HG02623 (cell line): ENCODE measurements around the gene TUG1.
A peak's percentile ranks its signal among the peaks of the same experiment; 100 is the strongest.

Source experiments
- ATAC-seq: cut with Tn5 transposase; IDR thresholded peaks from one replicate; pipeline ENCODE4 v1.9.1; 2021; ENCODE audit warnings: moderate library complexity; ENCODE audit not compliant: unreplicated experiment

TUG1 gene

DNA sequence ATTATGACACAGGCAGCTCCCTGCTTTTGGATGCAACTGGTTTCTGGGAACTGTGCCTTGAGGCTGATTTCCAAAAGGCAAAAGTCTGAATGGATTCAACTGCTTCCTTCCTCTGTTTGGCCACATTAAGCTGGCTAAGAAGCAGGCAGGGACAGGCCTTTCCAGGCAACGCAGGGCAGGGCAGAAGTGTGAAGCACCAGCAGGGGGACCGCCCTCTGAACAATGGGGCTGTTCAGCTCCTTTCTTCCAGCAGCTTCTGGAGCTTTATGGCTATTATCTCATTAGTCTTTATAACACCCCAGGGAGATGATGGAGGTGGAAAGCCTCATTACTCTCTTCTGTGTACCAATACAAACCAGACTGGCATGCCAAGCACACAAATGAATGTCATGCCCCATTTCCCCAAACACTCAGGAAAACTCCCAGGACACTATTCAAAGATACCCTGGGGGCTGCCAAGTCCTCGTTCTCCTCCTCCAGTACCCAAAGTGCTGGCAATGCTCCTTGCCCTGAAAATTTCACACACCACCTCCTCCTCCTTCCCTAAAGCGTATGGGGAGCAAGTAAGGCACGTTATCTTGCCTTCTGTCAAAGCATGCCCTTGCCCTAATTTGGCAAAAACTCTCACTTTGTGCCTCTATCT lies 21.8 kb upstream of the TUG1 start:
- no peak for ATAC-seq

DNA sequence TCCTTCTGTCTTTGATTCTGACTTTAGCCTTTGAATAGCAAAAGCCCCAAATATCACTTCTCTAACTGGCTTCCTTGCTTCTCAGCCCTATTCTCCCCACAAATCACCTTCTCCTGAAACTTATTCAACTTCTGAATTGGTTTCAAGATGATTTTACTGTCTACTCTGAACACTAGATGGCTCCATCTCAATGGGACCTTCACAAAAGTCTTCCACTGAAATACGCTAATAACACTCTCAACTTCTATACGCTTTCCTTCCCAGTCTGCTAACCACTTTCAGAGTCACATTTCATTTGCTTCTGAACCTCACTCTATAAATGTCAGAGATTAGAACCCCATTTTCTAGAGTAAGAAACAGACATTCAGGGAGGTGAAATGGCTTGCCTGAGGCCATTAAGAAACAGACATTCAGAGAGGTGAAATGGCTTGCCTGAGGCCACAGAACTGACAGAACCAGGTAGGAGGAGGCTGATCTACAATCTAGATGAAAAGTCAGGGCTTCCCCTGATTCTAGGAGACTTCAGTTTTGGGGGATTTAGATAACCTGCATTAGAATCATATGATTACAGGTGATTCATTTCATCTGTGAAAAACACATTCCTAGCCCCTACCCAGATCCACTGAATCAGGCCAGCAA lies 21.1 kb upstream of the TUG1 start:
- no peak for ATAC-seq

DNA sequence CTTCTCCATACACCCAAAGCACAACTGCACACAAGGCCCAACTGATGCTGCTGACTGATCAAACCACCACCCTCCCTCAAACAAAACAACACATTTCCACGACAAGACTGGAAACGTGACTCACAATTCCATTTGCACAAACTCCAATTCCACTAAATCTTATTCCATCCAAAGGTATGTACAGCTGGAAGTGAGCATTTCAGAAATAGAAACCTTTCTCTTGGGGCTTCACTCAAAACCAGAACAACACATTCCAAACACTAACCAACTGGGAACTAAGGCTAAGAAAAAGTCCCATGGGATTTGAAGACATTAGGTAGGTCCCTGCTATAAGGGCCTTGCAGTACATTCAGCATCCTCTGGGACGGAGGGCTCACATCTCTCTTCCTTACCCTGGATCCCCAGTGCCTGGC lies 20.1 kb upstream of the TUG1 start:
- ATAC-seq = no peak

DNA sequence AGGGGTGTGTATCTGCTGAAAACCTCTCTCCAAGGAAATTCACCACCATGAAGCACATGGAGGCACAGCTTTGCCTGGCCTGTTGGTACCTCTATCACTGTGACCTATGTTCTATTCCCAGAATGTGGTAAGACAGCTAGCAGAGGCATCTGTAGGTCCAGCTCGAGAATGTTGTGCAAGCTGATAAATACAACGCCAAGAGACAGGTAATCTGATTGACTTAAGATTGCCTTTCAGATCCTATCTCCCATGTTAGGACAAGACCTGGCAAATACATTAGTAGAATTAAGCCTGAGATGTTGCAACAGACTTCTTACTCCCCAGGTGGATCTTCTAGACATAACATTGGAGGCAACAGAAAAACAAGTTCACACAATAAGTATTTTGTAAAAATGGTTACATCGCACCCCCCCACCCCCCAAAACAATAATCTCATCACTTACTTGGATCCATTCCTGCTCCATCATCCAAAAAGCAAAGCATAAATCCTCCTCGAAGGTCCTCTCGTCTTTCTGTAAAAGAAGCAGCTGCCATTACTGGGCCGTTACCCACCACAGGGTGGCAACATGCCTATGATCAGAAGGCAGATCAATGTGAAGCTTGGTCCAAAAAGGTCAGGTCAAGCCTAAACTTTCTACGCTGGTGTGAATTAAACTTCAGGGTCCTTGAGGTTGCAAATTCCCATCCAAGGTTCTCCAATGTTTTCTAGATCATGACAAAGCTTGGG lies 19.0 kb upstream of the TUG1 start:
- ATAC-seq = no peak

DNA sequence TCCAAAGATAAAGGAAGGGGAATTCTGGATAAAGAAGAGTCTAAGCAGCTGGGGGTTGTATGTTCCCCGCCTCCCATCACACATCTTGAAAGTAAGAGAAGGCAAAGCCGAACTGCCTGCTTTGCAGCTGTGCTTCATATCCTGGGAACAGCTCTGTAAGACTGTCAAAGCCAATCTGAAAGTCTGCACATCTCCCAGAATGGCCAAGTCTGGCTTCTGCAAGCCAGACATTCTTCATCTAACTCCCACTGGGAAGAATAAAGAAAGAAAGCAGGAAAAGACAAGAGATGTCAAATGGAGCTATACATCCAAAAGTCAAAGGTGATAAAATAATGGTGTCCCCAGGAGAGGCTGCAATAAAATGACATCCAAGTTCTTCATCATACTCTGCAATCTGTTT lies 15.9 kb upstream of the TUG1 start:
- no peak for ATAC-seq

DNA sequence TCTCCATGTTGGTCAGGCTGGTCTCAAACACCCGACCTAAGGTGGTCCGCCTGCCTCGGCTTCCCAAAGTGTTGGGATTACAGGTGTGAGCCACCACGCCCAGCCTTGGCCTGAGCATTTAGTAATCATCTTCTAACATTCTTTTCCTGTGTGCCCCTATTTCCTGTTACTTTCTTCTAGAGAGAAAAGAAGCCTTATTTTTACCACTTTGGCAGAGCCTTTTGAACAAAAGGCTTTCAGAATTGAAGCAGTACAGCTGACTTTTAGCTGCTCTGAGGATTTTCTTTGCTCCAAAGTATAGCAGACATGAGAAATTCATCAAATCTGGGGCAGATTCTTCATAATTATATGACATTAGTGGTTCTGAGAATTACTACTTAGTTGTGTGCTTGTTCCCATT lies 13.9 kb upstream of the TUG1 start:
- no peak for ATAC-seq

DNA sequence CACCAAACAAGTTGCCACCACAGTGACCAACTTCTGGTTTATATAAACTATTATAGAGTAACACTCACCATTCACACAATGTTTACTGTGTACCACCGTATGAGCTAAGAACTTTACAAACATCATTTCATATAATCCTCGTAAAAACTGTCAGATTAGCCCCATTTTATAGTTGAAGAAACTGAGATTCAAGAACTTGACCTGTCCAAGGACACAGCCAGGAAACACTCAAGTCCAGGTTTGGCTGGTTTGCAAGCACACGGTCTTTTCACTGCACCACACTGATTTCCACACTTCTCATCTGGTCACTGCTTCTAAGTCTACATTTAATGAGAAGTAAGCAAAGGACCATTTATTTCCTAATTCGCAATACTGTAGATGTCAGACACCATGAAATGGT lies 4.2 kb upstream of the TUG1 start:
- no peak for ATAC-seq

DNA sequence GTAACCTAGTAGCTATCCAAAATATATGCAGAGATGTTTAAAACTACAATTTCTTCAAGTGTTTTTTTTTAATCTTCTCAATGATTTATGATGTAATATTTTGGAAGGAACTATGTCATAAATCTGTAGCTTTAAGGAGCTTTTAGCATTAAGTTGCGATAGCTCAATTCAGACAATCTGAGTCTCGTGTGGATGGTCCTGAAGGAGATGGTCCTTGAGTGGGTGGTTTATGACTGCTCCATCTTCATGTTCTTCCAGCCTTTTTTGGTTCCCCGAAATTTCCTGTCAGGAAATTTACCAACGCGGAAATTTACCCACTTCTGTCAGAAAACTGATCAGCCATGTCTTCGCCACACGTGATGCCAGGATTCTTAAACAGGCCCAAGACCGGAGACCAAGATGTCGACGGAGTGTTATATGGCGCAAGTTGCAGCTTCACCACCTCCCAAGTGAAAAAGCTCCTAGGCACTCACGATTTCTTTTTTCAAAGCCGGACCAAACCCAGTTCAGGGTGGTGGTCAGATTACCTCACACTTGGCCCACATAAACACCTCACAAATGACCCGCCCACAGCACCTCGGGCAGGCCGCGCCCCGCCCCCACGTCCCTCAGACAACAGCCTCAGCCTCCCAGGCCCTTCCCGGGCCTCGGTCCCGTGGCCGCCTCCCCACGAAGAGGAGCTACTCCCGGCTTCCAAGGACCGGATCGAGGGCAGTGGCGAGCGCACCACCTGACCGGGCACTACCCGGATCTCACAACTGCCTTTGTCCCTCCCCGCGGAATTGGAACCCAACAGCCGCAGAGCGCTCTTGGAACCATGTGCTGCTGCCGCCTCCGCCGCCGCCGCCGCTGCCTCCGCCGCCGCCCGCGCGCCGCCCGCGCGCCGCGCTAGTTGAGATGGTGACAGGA lies 796 bp upstream of the TUG1 start, which contains the start of gene MORC2:
Gene MORC2 (minus strand): TSS at position 760 of the 909 bp plus-strand sequence. CDS start 885 bp downstream, outside the sequence.
- peak; percentile 17 for ATAC-seq

DNA sequence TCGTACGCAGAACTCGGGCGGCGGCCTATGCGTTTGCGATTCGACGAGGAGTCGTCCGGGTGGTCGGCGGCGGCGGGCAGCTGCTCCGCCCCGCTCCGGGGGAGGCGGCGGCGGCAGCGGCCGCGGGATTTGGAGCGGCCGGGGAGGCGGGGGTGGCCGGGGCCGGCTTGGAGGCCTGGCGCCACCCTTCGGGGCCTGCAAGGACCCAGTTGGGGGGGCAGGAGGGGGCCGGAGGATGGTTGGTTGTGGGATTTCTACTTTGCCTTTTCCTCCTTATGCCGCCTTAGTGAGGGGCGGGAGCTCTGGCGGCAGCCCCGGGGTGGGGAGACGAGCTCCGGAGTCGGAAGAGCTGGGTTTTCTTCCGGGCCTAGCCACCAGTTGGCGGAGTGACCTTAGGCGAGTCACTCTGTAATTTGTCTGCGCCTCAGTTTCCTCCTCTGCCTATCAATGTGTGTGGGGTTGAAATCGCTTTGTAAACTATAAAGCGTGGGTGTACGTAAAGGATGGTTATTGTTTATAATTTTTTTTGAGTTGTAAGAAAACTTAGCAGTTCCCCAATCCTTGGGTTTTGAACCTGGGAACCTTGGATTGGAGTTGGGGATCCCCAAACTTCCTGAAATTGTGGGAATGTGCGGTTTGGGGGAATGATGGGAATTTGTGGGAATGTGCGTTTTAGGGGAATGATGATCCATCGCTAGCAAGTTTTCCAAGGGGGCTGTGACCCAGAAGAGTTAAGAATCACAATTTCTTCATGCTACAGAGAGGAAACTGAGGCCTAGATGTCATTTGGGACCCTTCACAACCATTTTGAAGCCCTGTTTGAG lies 679 bp downstream of the TUG1 start:
- peak; percentile 34 for ATAC-seq

DNA sequence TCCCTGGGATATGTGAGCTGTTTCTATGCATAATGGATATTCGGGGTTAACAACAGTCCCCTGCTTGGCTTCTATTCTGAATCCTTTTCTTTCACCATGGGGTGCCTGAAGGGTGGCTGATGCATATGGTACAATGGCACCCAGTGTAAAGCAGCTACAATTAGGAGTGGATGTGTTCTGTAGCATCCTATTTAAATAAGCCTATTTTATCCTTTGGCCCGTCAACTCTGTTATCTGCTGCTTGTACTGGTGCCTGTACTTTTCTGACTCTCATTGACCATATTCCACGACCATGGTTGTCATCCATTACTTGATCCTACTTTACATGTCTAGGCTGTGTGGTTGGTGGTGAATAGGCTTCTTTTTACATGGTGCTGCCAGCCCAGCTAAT lies 1.3 kb downstream of the TUG1 start:
- ATAC-seq = no peak

DNA sequence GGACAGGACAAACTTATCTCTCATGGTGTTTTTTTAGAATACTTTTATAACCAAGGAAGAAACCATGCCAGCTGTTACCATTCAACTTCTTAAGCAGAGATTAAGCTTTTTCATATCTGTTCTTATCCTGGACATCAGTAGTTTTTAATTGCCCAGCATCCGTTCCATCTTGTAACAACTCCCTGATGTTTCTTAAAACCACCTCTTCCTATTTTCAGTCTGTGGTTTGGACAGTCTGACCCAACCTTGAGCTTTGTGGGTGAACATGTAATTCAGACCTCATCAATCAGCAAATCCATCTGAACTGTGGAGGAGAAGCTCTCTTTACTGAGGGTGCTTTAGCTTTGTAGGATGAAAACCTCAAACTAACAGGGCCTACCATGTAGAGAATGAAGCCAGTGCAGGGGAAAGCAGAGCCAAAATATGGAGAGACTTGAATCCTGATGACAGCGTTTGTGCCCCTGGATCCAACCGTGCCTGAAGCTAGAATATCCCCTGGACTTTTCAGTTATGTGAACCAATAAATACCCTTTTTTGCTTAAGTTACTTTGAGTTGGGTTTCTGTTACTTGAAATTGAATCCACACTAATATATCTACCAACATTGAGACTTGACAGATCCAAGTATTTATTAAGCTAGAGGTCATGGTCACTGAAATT lies 9.4 kb downstream of the TUG1 start:
- ATAC-seq = no peak

DNA sequence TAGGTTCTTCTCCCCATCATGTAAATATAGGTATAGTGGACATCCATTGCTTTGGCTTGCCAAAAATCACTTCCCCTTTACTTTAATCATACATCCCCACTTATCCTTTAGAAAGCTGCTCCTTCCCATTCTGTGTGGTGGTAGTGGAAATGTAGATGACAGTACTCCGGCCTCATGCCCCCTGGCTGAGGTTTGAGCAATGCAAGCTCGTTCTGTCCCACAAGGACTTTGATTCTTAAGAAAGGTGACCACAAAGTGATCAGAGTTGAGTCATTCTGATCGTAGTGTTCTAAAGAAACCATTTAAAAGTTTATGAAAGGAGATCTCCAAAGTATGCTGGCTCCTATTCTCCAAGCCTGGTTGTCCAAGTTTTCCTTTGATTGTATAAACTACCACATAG lies 10.9 kb downstream of the TUG1 start:
- ATAC-seq = no peak

DNA sequence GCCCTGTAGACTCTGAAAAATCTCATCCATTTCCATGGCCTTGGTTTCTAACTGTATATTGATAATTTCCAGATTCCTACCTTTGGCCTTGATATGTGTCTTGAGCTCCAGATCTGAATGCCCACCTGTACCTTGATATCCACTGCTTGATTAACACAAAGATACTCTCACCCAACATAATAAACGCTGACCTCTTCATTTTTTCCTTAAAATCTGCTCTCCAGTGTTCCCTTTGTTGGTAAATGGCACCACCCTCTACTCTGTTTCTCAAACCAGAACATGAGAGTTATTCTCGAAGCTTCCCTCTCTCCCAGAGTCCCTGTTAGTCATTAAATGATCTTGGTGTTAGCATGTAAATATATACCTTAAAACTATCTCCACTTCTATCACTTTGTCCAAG lies 13.4 kb downstream of the TUG1 start:
- ATAC-seq = no peak

DNA sequence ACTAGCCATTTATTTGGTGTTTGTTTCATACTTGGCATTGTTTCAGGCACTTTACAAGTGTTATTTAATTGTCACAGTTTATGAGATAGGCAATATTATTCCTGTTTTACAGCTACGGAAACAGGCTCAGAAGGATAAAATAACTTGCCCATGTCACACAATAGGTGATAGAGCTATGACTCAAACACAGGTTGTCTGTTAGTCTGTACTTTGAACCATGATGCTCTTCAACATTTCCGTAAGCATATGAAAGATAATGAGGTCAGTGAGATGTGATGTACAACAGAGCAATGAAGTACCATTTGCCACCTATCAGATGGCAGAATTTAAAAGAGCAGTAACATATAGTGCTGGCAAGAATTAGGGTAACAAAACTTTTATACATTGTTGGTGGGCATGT lies 15.3 kb downstream of the TUG1 start:
- ATAC-seq = no peak

DNA sequence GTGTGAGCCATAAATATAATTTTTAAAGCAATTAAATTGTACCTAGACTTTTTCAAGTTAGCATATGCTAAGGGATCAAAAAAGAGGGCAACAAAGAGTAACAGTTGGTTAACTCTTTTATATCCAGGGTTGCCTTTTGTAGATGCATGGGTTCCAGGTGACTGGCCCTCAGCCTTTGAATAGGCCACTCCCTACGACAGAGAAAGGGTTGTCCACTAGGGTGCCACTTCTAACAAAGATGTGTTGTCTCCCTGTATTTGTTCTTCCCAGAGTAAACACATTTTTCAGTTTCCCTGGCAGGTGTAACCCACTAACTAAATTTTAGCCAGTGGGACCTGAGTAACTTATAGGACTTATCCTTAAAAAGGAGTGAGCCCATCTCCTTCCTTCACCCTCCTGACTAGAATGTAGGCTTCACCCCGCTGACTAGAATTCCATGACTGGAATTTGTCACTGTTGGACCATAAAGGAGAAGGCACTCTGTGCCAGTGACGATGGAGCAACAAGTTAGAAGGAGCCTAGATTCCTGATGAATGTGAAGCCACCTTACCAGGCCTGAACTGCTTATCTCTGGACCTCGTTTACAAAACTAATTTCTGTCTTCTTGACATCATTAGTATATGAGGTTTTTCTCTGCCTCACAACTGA lies 16.6 kb downstream of the TUG1 start:
- no peak for ATAC-seq

DNA sequence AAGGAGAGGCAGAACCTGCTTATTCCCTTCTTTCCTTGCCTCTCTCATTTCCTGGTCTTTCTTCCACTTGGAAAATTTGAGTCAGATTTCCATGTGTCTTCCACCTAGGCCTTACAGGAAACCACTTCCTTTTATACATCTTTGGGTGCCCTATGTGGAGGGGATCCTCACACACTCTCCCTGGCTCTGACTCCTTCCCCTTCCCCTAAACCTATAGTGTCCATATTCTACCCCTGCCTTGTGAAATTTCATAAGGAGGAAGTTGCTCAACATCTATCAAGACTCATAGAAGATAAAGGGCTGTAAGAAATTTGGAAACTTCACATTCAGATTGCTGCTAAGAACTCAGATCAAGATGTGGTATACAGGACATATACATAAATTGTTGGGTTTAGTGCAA lies 20.4 kb downstream of the TUG1 start:
- ATAC-seq = no peak

DNA sequence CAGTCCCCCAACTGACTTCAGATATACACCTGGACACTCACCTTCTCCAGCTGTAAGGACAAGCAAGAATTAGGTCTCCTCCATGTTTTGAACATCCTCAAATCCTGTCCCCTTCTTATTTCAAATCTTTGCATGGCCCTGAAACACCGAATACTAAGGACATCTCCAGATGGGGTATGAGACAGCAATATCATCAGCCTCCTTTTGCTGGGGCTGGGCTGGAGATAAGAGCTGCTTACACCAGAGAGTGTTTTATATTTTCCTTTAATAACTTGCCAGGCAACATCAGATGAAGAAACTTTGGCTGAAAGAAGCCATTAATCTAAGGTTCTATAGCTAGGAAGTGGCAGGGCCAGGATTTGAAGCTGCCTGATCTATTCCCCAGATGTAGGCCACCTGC lies 21.6 kb downstream of the TUG1 start:
- ATAC-seq = no peak

DNA sequence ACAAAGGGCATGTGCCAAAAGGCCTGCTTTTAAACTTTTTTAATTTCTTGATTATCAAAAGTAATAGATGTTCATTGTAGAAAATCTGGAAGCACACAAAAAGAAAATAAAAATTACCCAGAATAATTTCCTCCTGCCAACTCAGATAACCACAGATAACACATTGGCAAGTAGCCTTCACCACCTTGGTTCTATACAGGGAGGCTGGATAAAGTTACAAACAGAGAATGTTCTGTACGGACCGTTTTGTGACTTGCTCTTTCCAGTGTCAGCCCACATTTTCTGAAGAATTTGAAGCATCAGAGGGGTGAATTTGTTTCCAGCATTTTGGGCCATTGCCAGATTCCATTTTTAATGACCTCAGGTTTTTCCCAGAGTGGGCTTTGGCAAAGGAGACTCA lies 23.5 kb downstream of the TUG1 start:
- no peak for ATAC-seq

DNA sequence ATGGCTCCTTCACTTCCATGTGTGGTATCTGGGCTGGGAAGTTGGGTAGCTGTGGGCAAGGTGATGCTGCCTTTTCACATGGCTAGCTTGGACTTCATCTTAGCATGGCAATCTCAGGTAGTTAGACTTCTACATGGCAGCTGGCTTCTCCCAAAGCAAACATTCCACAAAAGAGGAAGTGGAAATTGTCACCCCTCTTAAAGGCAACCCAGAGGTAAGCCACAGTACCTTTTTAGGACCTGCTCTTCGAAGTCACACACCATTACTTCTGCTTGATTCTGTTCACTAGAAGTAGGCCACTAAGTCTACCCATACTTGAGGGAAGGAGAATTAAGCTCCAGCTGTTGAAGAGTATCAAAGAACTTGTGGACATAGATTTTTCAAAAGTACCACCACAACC lies 25.9 kb downstream of the TUG1 start:
- no peak for ATAC-seq
